Right lobe of liver (tissue), 6 donors: Measurements from ENCODE around the gene ZNF362. TPM values are rescaled to one million over a fixed set of nuclear protein-coding genes. Genes with fewer than 3 reads are reported as not detected.
A peak's percentile ranks its signal among the peaks of the same experiment; 100 is the strongest.
"Not testable (repeated sequence)": the region's sequence is repeated elsewhere in the genome, so short reads cannot be mapped to it uniquely, and the experiment has no call there.

Source experiments
- ATAC-seq, 4 donors: fragments of 200-7000 bp; cut with Tn5 transposase; one replicate each; pipeline ENCODE4 v1.9.1; 2020; ENCODE audit warnings: mild to moderate bottlenecking in 4 of 4, moderate library complexity in 4 of 4
- DNase-seq, 3 donors: peaks; one replicate each; pipeline ENCODE4 v3.0.0-alpha.2; 2020
- H3K27ac ChIP-seq, 3 donors: fragments of 200-600 bp; one replicate each; pipeline ENCODE4 v1.8.0; 2022
- H3K27me3 ChIP-seq, 2 donors: fragments of 200-600 bp; one replicate each; pipeline ENCODE4 v1.8.0; 2022
- H3K36me3 ChIP-seq, 4 donors: fragments of 200-600 bp; sonication (generic) in 1 of 4; one replicate each; pipeline versions ENCODE4 v1.5.1 to v1.8.0; 2017 to 2022; ENCODE audit warnings: control low read depth in 1 of 4
- H3K4me1 ChIP-seq, 4 donors: fragments of 200-600 bp; sonication (generic) in 1 of 4; one replicate each; pipeline versions ENCODE4 v1.5.1 to v1.8.0; 2017 to 2022; ENCODE audit warnings: control low read depth in 1 of 4
- H3K4me3 ChIP-seq, 3 donors: fragments of 200-600 bp; one replicate each; pipeline ENCODE4 v1.8.0; 2022
- H3K9me3 ChIP-seq, 4 donors: fragments of 200-600 bp; sonication (generic) in 1 of 4; one replicate each; pipeline versions ENCODE4 v1.5.1 to v1.8.0; 2017 to 2022; ENCODE audit warnings: control low read depth in 1 of 4
- CTCF ChIP-seq, 4 donors: fragments of 200-600 bp in 3 of 4; fragments of 450-650 bp in 1 of 4; IDR thresholded peaks; one replicate each; pipeline versions ENCODE4 v1.5.1 to v1.8.0; 2016 to 2022; ENCODE audit warnings: antibody characterized with exemption in 4 of 4, mild to moderate bottlenecking in 2 of 4
- POLR2A ChIP-seq: fragments of 450-650 bp; IDR thresholded peaks from one replicate; pipeline ENCODE4 v1.6.1; 2017; ENCODE audit warnings: antibody characterized with exemption, mild to moderate bottlenecking
- WGBS: methylation state at CpG from one replicate; pipeline ENCODE4 v1.1.6; 2018; ENCODE audit warnings: low coverage, low lambda C conversion rate; ENCODE audit not compliant: insufficient coverage; ENCODE audit errors: missing lambda C conversion rate; 5-methylcytosine and 5-hydroxymethylcytosine counted together
- intact Hi-C, 2 donors: fragments of 100-400 bp; cut with DNase I; formaldehyde crosslinking; loops; one replicate each; pipeline versions ENCODE4 v1.11.2 to v1.14.1; 2022
- total RNA-seq, 6 experiments: library from RNA; depleted of rRNA in 2 of 6; stranded (reverse); fragments of >200 nt in 2 of 6; fragmentation: NEBNext Ultra II Directional in 3 of 6; extraction: Animal tissue kit (Norgen Biotek cat#: 25700) in 3 of 6; gene quantifications; one replicate each; pipeline versions ENCODE4 v1.1.0 to v1.2.4, GENCODE V29; 2016 to 2023
- donor health status: DM: no; HTN: yes; CAD: no.
- donor health status: DM: no; HTN: no; CAD: no.
- donor health status: DM: no; HTN: no; CAD: no.
- donor health status: DM: no; HTN: yes; CAD: no.
- donor health status: DM: no; HTN: yes; CAD: no.

Gene ZNF362
- total RNA-seq, 6 experiments from 2014 or later, result 3.4 to 8.4 (median 7.0) TPM

GRCh38 chr1:33305816-33306652 lies 49.7 kb downstream of the ZNF362 start:
- no peaks in the 10 kb centered on the region for H3K9me3 ChIP-seq
- DNase-seq (no peak), ATAC-seq (no peak)
- TF ChIP-seq CTCF (IDR thresholded peaks at IDR 0.05) (no peak), POLR2A (no peak)
- WGBS, result 75% methylated on average over 11 of the region's 20 CpGs
- H3K4me3 ChIP-seq, result peak overlapping the region in 1 of 3 donors; percentile 29
- H3K4me1 ChIP-seq, result peaks cover 0 to 10% (median 0%) of the 10 kb centered on the region in 4 donors
- no peak overlapping the region for H3K27ac ChIP-seq
- H3K27me3 ChIP-seq, result no peaks in the 10 kb centered on the region
- H3K36me3 ChIP-seq, result no peaks in the 10 kb centered on the region
- intact Hi-C loops, result no loop called here

GRCh38 chr1:33306653-33307493 lies 50.6 kb downstream of the ZNF362 start:
- H3K27ac ChIP-seq, result no peak overlapping the region
- WGBS, result 13% methylated on average over 6 of the region's 113 CpGs
- H3K27me3 ChIP-seq, result no peaks in the 10 kb centered on the region
- peaks cover 0 to 5% (median 0%) of the 10 kb centered on the region in 4 donors for H3K4me1 ChIP-seq
- H3K9me3 ChIP-seq, result no peaks in the 10 kb centered on the region
- peak overlapping the region in 1 of 3 donors; percentile 29 for H3K4me3 ChIP-seq
- intact Hi-C loops, result no loop called here
- DNase-seq, result no peak
- peak in 3 of 4 donors; percentile 7 to 22 (median 18) for ATAC-seq
- TF ChIP-seq POLR2A (no peak), CTCF (IDR thresholded peaks at IDR 0.05) (no peak)
- no peaks in the 10 kb centered on the region for H3K36me3 ChIP-seq

- no peak overlapping the region for H3K27ac ChIP-seq
- no peaks in the 10 kb centered on the region for H3K9me3 ChIP-seq
- TF ChIP-seq CTCF (IDR thresholded peaks at IDR 0.05) (no peak), POLR2A (no peak)
- peaks cover 0 to 5% (median 0%) of the 10 kb centered on the region in 4 donors for H3K4me1 ChIP-seq
- no peaks in the 10 kb centered on the region for H3K36me3 ChIP-seq
- ATAC-seq, result no peak
- no peak for DNase-seq
- no peak overlapping the region for H3K4me3 ChIP-seq
- WGBS, result 93% methylated on average over 3 of the region's 5 CpGs
- intact Hi-C loops, result no loop called here
- no peaks in the 10 kb centered on the region for H3K27me3 ChIP-seq
Measured at GRCh38 chr1:33307494-33307864, 51.2 kb downstream of the ZNF362 start.

- H3K27ac ChIP-seq, intact Hi-C loops, H3K27me3 ChIP-seq, H3K4me1 ChIP-seq, ATAC-seq, H3K4me3 ChIP-seq, DNase-seq, H3K36me3 ChIP-seq, H3K9me3 ChIP-seq: not testable (repeated sequence)
- 100% methylated on average over 1 of the region's 32 CpGs for WGBS
Measured at GRCh38 chr1:33309351-33309750, 53.1 kb downstream of the ZNF362 start.

- Histone ChIP-seq H3K36me3 (no peaks in the 10 kb centered on the region), H3K9me3 (no peaks in the 10 kb centered on the region), H3K27me3 (no peaks in the 10 kb centered on the region), H3K4me3 (no peak overlapping the region), H3K27ac (no peak overlapping the region), H3K4me1 (peaks cover 0 to 5% (median 0%) of the 10 kb centered on the region in 4 donors)
- WGBS, result 73% methylated on average over 2 of the region's 8 CpGs
- DNase-seq, result no peak
- ATAC-seq, result no peak
- intact Hi-C loops, result no loop called here
- TF ChIP-seq POLR2A (no peak), CTCF (IDR thresholded peaks at IDR 0.05) (no peak)
Measured at GRCh38 chr1:33310702-33311101, 54.4 kb downstream of the ZNF362 start.
